Measurements from ENCODE around the gene ODAD2.

The ODAD2 gene

DNA sequence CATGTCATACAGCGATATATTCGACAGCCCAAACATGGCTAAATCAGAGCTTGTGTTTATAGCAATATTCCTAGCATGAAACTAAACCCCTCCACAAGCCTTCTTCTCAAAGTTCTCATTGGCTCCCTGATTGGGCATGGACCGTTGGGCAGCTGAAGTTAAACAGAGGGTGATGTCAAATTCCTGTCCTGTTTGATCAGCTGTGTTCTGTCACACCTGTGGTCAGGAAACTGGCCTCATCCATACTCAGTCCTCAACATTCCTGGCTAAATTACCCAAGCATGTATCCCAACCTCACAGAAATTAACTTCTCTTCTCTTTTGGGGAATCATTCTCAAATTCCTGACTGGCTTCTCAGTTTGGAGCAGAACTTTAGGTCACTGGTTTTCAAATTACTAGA, 107.9 kb downstream of the ODAD2 start:
- TF ChIP-seq, protein P1, sequence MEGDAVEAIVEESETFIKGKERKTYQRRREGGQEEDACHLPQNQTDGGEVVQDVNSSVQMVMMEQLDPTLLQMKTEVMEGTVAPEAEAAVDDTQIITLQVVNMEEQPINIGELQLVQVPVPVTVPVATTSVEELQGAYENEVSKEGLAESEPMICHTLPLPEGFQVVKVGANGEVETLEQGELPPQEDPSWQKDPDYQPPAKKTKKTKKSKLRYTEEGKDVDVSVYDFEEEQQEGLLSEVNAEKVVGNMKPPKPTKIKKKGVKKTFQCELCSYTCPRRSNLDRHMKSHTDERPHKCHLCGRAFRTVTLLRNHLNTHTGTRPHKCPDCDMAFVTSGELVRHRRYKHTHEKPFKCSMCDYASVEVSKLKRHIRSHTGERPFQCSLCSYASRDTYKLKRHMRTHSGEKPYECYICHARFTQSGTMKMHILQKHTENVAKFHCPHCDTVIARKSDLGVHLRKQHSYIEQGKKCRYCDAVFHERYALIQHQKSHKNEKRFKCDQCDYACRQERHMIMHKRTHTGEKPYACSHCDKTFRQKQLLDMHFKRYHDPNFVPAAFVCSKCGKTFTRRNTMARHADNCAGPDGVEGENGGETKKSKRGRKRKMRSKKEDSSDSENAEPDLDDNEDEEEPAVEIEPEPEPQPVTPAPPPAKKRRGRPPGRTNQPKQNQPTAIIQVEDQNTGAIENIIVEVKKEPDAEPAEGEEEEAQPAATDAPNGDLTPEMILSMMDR (IDR thresholded peaks at IDR 0.05; ENCODE audit: low read length), result no peak
- TF ChIP-seq EZH2phosphoT487 (IDR thresholded peaks at IDR 0.05; ENCODE audit: low read length) (no peak), EZH2 (optimal IDR thresholded peaks at IDR 0.05; ENCODE audit: low read depth, low read length) (no peak)

DNA sequence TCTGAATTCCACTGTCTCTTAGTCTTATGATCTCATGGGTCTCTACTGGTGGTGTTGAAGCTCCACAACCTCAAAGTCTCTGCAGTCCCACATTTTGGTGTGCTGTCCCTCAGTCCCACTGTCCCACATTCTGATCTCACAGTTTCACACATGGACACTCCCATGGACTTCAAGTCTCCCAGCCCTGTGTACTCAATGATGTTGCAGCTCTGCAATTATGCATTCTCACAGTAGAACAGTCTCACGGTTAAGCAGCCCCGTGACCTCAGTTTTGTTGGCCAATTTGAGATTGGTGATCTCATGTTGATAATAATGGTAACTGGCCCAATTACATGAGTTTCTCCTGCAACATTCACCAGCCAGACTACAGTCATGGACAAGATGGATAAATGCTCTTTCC, 109.4 kb downstream of the ODAD2 start:
- TF ChIP-seq EZH2phosphoT487 (IDR thresholded peaks at IDR 0.05; ENCODE audit: low read length), result no peak
- TF ChIP-seq EZH2 (optimal IDR thresholded peaks at IDR 0.05; ENCODE audit: low read depth, low read length), result no peak
- TF ChIP-seq, protein P1 (IDR thresholded peaks at IDR 0.05; ENCODE audit: low read length), result no peak
- H3K79me2 ChIP-seq (ENCODE audit: low read length), result no peaks in the 10 kb centered on the region
- H3K4me1 ChIP-seq (ENCODE audit: low read length), result no peaks in the 10 kb centered on the region

More for the DNA sequence above, 107.9 kb downstream of the ODAD2 start:
- Histone ChIP-seq H3K9me3 (replicated peaks; ENCODE audit: insufficient read depth, low read length) (no peaks in the 10 kb centered on the region), H3K4me1 (ENCODE audit: low read length) (no peaks in the 10 kb centered on the region), H3K27ac (ENCODE audit: low read length) (no peak overlapping the region), H3K36me3 (replicated peaks; ENCODE audit: insufficient read depth, low read length) (no peaks in the 10 kb centered on the region), H3K4me3 (ENCODE audit: low read length) (no peak overlapping the region), H3K9me2 (replicated peaks; ENCODE audit: insufficient read depth, low read length) (no peaks in the 10 kb centered on the region), H3F3A (ENCODE audit: insufficient read depth, low read length) (no peaks in the 10 kb centered on the region), H4K20me1 (ENCODE audit: insufficient read depth, low read length) (no peaks in the 10 kb centered on the region), H3K27me3 (replicated peaks; ENCODE audit: insufficient read depth, low read length) (no peaks in the 10 kb centered on the region), H3K79me2 (ENCODE audit: low read length) (no peaks in the 10 kb centered on the region), H3K4me2 (ENCODE audit: low read depth, low read length) (no peak overlapping the region), H2AFZ (ENCODE audit: low read length) (no peak overlapping the region), H3K9ac (ENCODE audit: low read length) (no peak overlapping the region)
- no peak for DNase-seq

DNA sequence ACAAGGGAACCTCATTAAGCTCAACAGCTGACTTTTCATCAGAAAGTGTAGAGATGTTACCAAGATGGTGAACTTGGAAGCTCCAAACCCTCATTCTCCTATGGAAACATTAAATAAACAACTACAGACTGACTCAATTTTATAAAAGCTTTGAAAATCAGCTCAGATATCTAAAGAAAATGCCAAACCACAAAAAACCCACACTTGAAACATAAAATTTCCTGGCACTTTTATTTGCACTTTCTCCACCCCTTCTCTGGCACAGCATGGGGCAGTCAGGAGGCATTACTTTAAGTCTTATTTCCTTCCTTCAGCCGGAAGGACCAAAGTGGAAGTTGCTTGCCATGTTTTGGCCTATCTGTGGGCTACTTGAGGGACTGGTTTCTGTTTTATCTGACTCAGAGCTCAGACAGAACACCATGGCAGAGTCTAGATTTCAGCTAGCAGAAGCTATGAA, 114.7 kb downstream of the ODAD2 start:
- TF ChIP-seq EZH2 (optimal IDR thresholded peaks at IDR 0.05; ENCODE audit: low read depth, low read length) (no peak), EZH2phosphoT487 (IDR thresholded peaks at IDR 0.05; ENCODE audit: low read length) (no peak)
- TF ChIP-seq, protein P1 (IDR thresholded peaks at IDR 0.05; ENCODE audit: low read length), result no peak
- no peaks in the 10 kb centered on the region for H3K9me2 ChIP-seq (replicated peaks; ENCODE audit: insufficient read depth, low read length)
- no peak overlapping the region for H3K4me2 ChIP-seq (ENCODE audit: low read depth, low read length)
- H2AFZ ChIP-seq (ENCODE audit: low read length), result no peak overlapping the region
- no peak for DNase-seq
- H3K4me3 ChIP-seq (ENCODE audit: low read length), result no peak overlapping the region
- no peaks in the 10 kb centered on the region for H3K4me1 ChIP-seq (ENCODE audit: low read length)
- no peaks in the 10 kb centered on the region for H3K27me3 ChIP-seq (replicated peaks; ENCODE audit: insufficient read depth, low read length)
- no peaks in the 10 kb centered on the region for H4K20me1 ChIP-seq (ENCODE audit: insufficient read depth, low read length)
- H3K79me2 ChIP-seq (ENCODE audit: low read length), result no peaks in the 10 kb centered on the region
- no peaks in the 10 kb centered on the region for H3K36me3 ChIP-seq (replicated peaks; ENCODE audit: insufficient read depth, low read length)
- H3K27ac ChIP-seq (ENCODE audit: low read length), result no peak overlapping the region
- H3K9me3 ChIP-seq (replicated peaks; ENCODE audit: insufficient read depth, low read length), result no peaks in the 10 kb centered on the region
- no peak overlapping the region for H3K9ac ChIP-seq (ENCODE audit: low read length)
- H3F3A ChIP-seq (ENCODE audit: insufficient read depth, low read length), result no peaks in the 10 kb centered on the region

More for the DNA sequence above, 109.4 kb downstream of the ODAD2 start:
- no peaks in the 10 kb centered on the region for H3K9me3 ChIP-seq (replicated peaks; ENCODE audit: insufficient read depth, low read length)
- H3K4me2 ChIP-seq (ENCODE audit: low read depth, low read length), result no peak overlapping the region
- H3K27ac ChIP-seq (ENCODE audit: low read length), result no peak overlapping the region
- H4K20me1 ChIP-seq (ENCODE audit: insufficient read depth, low read length), result no peaks in the 10 kb centered on the region
- H3K9ac ChIP-seq (ENCODE audit: low read length), result no peak overlapping the region
- no peak overlapping the region for H2AFZ ChIP-seq (ENCODE audit: low read length)
- H3K36me3 ChIP-seq (replicated peaks; ENCODE audit: insufficient read depth, low read length), result no peaks in the 10 kb centered on the region
- H3K4me3 ChIP-seq (ENCODE audit: low read length), result no peak overlapping the region
- DNase-seq, result no peak
- no peaks in the 10 kb centered on the region for H3K27me3 ChIP-seq (replicated peaks; ENCODE audit: insufficient read depth, low read length)
- H3F3A ChIP-seq (ENCODE audit: insufficient read depth, low read length), result no peaks in the 10 kb centered on the region
- no peaks in the 10 kb centered on the region for H3K9me2 ChIP-seq (replicated peaks; ENCODE audit: insufficient read depth, low read length)
